H9 (cell line): ENCODE measurements around the gene MYO3A. TPM values are rescaled to one million over a fixed set of nuclear protein-coding genes. Genes with fewer than 3 reads are reported as not detected.
A peak's percentile ranks its signal among the peaks of the same experiment; 100 is the strongest.

Experiments used
- DNase-seq: peaks from one replicate; pipeline ENCODE4 v3.0.0-alpha.2; 2017
- H2AFZ ChIP-seq: one replicate; pipeline ENCODE4 v1.6.1; 2013; ENCODE audit warnings: mild to moderate bottlenecking, low read length, control low read depth, moderate library complexity
- H2AK5ac ChIP-seq: 2 replicates; pipeline ENCODE4 v1.6.1; 2013; ENCODE audit warnings: low read length, control low read depth, mixed read lengths; ENCODE audit not compliant: insufficient read length
- H2BK120ac ChIP-seq: one replicate; pipeline ENCODE4 v1.6.1; 2013; ENCODE audit warnings: low read depth, mild to moderate bottlenecking, low read length, control low read depth, inconsistent platforms; ENCODE audit not compliant: poor library complexity, severe bottlenecking
- H2BK12ac ChIP-seq: 2 replicates; pipeline ENCODE4 v1.6.1; 2013; ENCODE audit warnings: low read length, control low read depth, mixed read lengths, low read depth; ENCODE audit not compliant: insufficient read length
- H2BK15ac ChIP-seq: 2 replicates; pipeline ENCODE4 v1.6.1; 2013; ENCODE audit warnings: low read depth, low read length, control low read depth
- H2BK20ac ChIP-seq: one replicate; pipeline ENCODE4 v1.6.1; 2013; ENCODE audit warnings: low read depth, mild to moderate bottlenecking, low read length, control low read depth, inconsistent platforms; ENCODE audit not compliant: poor library complexity, severe bottlenecking
- H2BK5ac ChIP-seq: 2 replicates; pipeline ENCODE4 v1.6.1; 2013; ENCODE audit warnings: low read length, control low read depth, mixed read lengths; ENCODE audit not compliant: insufficient read length
- H3K14ac ChIP-seq: 2 replicates; pipeline ENCODE4 v1.6.1; 2013; ENCODE audit warnings: low read length, control low read depth; ENCODE audit not compliant: insufficient read depth
- H3K18ac ChIP-seq: 2 replicates; pipeline ENCODE4 v1.6.1; 2013; ENCODE audit warnings: low read depth, mild to moderate bottlenecking, mixed read lengths, low read length, control low read depth; ENCODE audit not compliant: insufficient read length
- H3K23ac ChIP-seq: 2 replicates; pipeline ENCODE4 v1.6.1; 2013; ENCODE audit warnings: low read length, control low read depth, mixed read lengths, low read depth; ENCODE audit not compliant: insufficient read length
- H3K23me2 ChIP-seq: 2 replicates; pipeline ENCODE4 v1.6.1; 2013; ENCODE audit warnings: low read depth, mild to moderate bottlenecking, mixed read lengths, low read length, control low read depth; ENCODE audit not compliant: insufficient read length, poor library complexity, severe bottlenecking
- H3K27ac ChIP-seq: 2 replicates; pipeline ENCODE4 v1.5.1; 2013; ENCODE audit warnings: low read length, control low read depth, mixed read lengths, low read depth; ENCODE audit not compliant: insufficient read length
- H3K27me3 ChIP-seq: 2 replicates; pipeline ENCODE4 v1.6.1; 2013; ENCODE audit warnings: low read length, control low read depth, inconsistent platforms; ENCODE audit not compliant: insufficient read depth
- H3K4ac ChIP-seq: 2 replicates; pipeline ENCODE4 v1.6.1; 2013; ENCODE audit warnings: low read depth, mild to moderate bottlenecking, control low read depth, inconsistent platforms, low read length, moderate library complexity
- H3K4me1 ChIP-seq: 2 replicates; pipeline ENCODE4 v1.6.1; 2013; ENCODE audit warnings: low read length, control low read depth, inconsistent platforms; ENCODE audit not compliant: insufficient read depth
- H3K4me2 ChIP-seq: 2 replicates; pipeline ENCODE4 v1.6.1; 2013; ENCODE audit warnings: low read length, control low read depth, mixed read lengths; ENCODE audit not compliant: insufficient read length, insufficient read depth
- H3K56ac ChIP-seq: 2 replicates; pipeline ENCODE4 v1.6.1; 2013; ENCODE audit warnings: low read depth, mild to moderate bottlenecking, mixed read lengths, low read length, control low read depth; ENCODE audit not compliant: insufficient read length
- H3K79me1 ChIP-seq: 2 replicates; pipeline ENCODE4 v1.6.1; 2013; ENCODE audit warnings: low read depth, mild to moderate bottlenecking, moderate library complexity, low read length, control low read depth, inconsistent platforms; ENCODE audit not compliant: insufficient read depth, poor library complexity, severe bottlenecking
- H3K79me2 ChIP-seq: 2 replicates; pipeline ENCODE4 v1.6.1; 2013; ENCODE audit warnings: low read length, control low read depth, inconsistent platforms; ENCODE audit not compliant: insufficient read depth
- H3K9ac ChIP-seq: 2 replicates; pipeline ENCODE4 v1.6.1; 2013; ENCODE audit warnings: low read length, control low read depth, mixed read lengths; ENCODE audit not compliant: insufficient read length; ENCODE audit errors: extremely low read depth
- H3K9me3 ChIP-seq: one replicate; pipeline ENCODE4 v1.6.1; 2013; ENCODE audit warnings: low read depth, low read length, inconsistent platforms; ENCODE audit not compliant: control insufficient read depth
- H3T11ph ChIP-seq: one replicate; pipeline ENCODE4 v1.6.1; 2013; ENCODE audit warnings: mild to moderate bottlenecking, low read length, control low read depth, inconsistent platforms
- H4K20me1 ChIP-seq: one replicate; pipeline ENCODE4 v1.6.1; 2013; ENCODE audit not compliant: control insufficient read depth, insufficient read length, insufficient read depth
- H4K5ac ChIP-seq: 2 replicates; pipeline ENCODE4 v1.6.1; 2013; ENCODE audit warnings: low read depth, mild to moderate bottlenecking, mixed read lengths, low read length, control low read depth; ENCODE audit not compliant: insufficient read length
- H4K8ac ChIP-seq: replicated peaks from 2 replicates; pipeline ENCODE4 v1.6.1; 2013; ENCODE audit warnings: low read length, control low read depth, mixed read lengths, low read depth; ENCODE audit not compliant: insufficient read length
- H4K91ac ChIP-seq: 2 replicates; pipeline ENCODE4 v1.6.1; 2013; ENCODE audit warnings: low read depth, mild to moderate bottlenecking, moderate library complexity, mixed read lengths, low read length, control low read depth; ENCODE audit not compliant: insufficient read length
- H3K27ac Mint-ChIP-seq, 3 experiments: 2 replicates in 2 of 3; 3 replicates in 1 of 3; pipeline ENCODE4 v1.8.0; 2020 to 2021; ENCODE audit warnings: mixed read lengths in 3 of 3, mild to moderate bottlenecking in 1 of 3, moderate library complexity in 1 of 3
- H3K27me3 Mint-ChIP-seq: 2 replicates; pipeline ENCODE4 v1.8.0; 2021; ENCODE audit warnings: low read depth, mild to moderate bottlenecking, moderate library complexity, mixed read lengths
- H3K36me3 Mint-ChIP-seq, 3 experiments: 2 replicates in 2 of 3; 3 replicates in 1 of 3; pipeline ENCODE4 v1.8.0; 2020 to 2021; ENCODE audit warnings: low read depth in 3 of 3, mixed read lengths in 3 of 3; ENCODE audit not compliant: insufficient read depth in 1 of 3
- H3K4me1 Mint-ChIP-seq, 2 experiments: 2 replicates each; pipeline ENCODE4 v1.8.0; 2020; ENCODE audit warnings: mixed read lengths in 2 of 2
- H3K4me3 Mint-ChIP-seq, 2 experiments: 2 replicates in 1 of 2; 3 replicates in 1 of 2; pipeline ENCODE4 v1.8.0; 2020 to 2021; ENCODE audit warnings: mild to moderate bottlenecking in 2 of 2, mixed read lengths in 2 of 2, moderate library complexity in 1 of 2
- H3K9me3 Mint-ChIP-seq, 2 experiments: 2 replicates in 1 of 2; 3 replicates in 1 of 2; pipeline ENCODE4 v1.8.0; 2020; ENCODE audit warnings: mild to moderate bottlenecking in 2 of 2, mixed read lengths in 2 of 2, moderate library complexity in 1 of 2
- CTCF ChIP-seq: fragments of 200-600 bp; sonication (generic); conservative IDR thresholded peaks from 3 replicates; pipeline ENCODE4 v1.8.0; 2021; ENCODE audit warnings: antibody characterized with exemption, mild to moderate bottlenecking
- WGBS: extraction: QIAGEN DNeasy Blood & Tissue Kit; methylation state at CpG from one replicate; pipeline ENCODE4 v1.1.7; 2013; ENCODE audit warnings: missing lambda C conversion rate, low lambda C conversion rate, mixed read lengths; ENCODE audit not compliant: insufficient read length; ENCODE audit errors: extremely low coverage; 5-methylcytosine and 5-hydroxymethylcytosine counted together
- total RNA-seq: library from RNA; stranded (reverse); gene quantifications from 2 replicates; pipeline ENCODE4 v1.2.1, GENCODE V29; 2021

Gene MYO3A
- total RNA-seq, 1 experiment from 2014 or later = 4.3 TPM

GRCh38 chr10:25888627-25889026 lies 45.4 kb upstream of the MYO3A start:
- no peak overlapping the region for H2BK120ac ChIP-seq
- no peak overlapping the region for H3K27ac ChIP-seq
- no peaks in the 10 kb centered on the region for H3K4me1 ChIP-seq
- no peak overlapping the region for H3K18ac ChIP-seq
- H3K79me2 ChIP-seq = no peaks in the 10 kb centered on the region
- peaks cover 0 to 15% (median 3%) of the 10 kb centered on the region in 3 experiments; a peak in 3 of 7 replicates for H3K36me3 Mint-ChIP-seq
- no peaks in the 10 kb centered on the region for H4K20me1 ChIP-seq
- no peak overlapping the region for H3K56ac ChIP-seq
- H3T11ph ChIP-seq = no peak overlapping the region
- H4K5ac ChIP-seq = no peak overlapping the region
- H3K14ac ChIP-seq = no peak overlapping the region
- no peaks in the 10 kb centered on the region for H3K23me2 ChIP-seq
- no peak overlapping the region for H2BK5ac ChIP-seq
- no peak overlapping the region for H3K23ac ChIP-seq
- H3K4ac ChIP-seq = no peak overlapping the region
- no peak overlapping the region for H4K8ac ChIP-seq
- H3K4me1 Mint-ChIP-seq = 0 out of 4 replicates have a peak, but pooled peaks cover 2 to 4% of the 10 kb centered on the region in 2 experiments
- no peak overlapping the region for H2BK20ac ChIP-seq
- peaks cover 6 to 9% of the 10 kb centered on the region in 2 experiments; a peak in 4 of 5 replicates for H3K9me3 Mint-ChIP-seq
- TF ChIP-seq CTCF = peak; percentile 20; the same call in 2 of the 3 replicates
- no peaks in the 10 kb centered on the region; the same call in 1 of the 2 replicates for H3K27me3 ChIP-seq
- no peak overlapping the region for H3K27ac Mint-ChIP-seq
- no peak for DNase-seq
- no peak overlapping the region for H4K91ac ChIP-seq
- H2AFZ ChIP-seq = no peak overlapping the region
- no peak overlapping the region for H3K9ac ChIP-seq
- H3K79me1 ChIP-seq = no peaks in the 10 kb centered on the region
- no peak overlapping the region for H2AK5ac ChIP-seq
- no peaks in the 10 kb centered on the region for H3K27me3 Mint-ChIP-seq
- H3K9me3 ChIP-seq = peaks cover 6% of the 10 kb centered on the region
- H3K4me3 Mint-ChIP-seq = no peak overlapping the region
- H3K4me2 ChIP-seq = no peak overlapping the region
- WGBS = no CpG with 5 or more reads among the region's 5 CpGs
- no peak overlapping the region for H2BK15ac ChIP-seq
- H2BK12ac ChIP-seq = no peak overlapping the region
